ENCODE measurements around the gene ABCB9.
"Not testable (repeated sequence)": the region's sequence is repeated elsewhere in the genome, so short reads cannot be mapped to it uniquely, and the experiment has no call there.

ABCB9 gene
- 4.1 to 13.3 (median 6.7) reads per million in 3 experiments for total RNA-seq

DNA sequence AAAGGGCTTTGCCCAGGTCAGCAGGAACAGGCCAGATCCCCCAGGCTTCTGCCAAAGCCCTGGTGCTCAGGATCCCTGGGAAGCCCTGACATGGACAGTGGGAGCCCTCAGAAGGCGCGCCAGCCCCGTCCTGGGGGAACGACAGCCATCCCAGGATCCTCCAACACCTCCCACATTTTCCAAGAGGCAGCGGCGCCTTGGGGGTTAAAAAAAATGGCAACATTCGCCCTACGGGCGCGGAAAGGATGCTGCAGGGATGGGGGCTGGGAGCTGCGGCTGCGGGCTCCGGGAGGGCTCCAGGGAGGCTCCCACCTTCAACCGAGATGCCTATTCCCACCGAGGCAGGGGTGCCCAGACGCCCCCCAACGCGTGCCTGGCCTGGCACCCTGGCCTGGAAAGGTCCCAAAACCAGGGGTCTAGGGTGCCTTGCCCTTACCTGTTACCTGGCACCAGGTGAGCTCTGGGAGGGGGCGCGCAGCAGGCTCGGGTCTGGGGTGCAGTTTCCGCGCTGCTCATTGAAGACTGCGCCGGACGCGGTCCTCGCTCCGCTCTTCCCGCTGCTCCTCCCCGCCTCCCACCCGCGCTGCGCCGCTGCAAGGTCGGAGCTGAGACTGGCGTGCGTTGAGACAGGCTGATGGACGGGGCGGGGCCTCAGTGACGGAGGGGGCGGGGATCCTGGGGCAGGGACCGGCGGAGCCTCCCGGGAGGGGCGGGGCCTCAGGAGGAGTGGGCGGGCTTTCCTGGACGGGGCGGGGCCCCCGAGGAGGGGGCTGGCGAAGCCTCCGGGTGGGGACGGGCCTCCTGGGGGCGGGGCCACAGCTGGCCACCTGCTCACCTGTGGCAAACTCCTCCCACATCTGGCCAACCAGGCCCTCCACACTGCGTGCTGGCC lies at the start of gene ABCB9:
Gene ABCB9, minus strand, starts transcription at position 613 of the 892 bp plus-strand sequence. CDS start 6,228 bp downstream, outside the sequence.
- peak; percentile 85 for DNase-seq

DNA sequence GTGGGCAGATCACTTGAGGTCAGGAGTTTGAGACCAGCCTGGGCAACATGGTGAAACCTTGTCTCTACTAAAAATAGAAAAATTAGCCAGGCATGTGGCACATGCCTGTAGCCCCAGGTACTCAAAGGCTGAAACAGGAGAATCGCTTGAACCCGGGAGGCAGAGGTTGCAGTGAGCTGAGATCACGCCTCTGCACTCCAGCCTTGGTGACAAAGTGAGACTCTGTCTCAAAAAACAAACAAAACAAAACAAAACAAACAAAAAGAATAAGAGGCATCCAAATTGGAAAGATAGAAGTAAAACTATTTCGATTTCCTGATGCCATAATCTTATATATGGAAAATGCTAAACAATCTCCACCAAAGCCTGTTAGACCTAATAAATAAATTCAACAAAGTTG lies 48.2 kb upstream of the ABCB9 start:
- DNase-seq, result not testable (repeated sequence)

DNA sequence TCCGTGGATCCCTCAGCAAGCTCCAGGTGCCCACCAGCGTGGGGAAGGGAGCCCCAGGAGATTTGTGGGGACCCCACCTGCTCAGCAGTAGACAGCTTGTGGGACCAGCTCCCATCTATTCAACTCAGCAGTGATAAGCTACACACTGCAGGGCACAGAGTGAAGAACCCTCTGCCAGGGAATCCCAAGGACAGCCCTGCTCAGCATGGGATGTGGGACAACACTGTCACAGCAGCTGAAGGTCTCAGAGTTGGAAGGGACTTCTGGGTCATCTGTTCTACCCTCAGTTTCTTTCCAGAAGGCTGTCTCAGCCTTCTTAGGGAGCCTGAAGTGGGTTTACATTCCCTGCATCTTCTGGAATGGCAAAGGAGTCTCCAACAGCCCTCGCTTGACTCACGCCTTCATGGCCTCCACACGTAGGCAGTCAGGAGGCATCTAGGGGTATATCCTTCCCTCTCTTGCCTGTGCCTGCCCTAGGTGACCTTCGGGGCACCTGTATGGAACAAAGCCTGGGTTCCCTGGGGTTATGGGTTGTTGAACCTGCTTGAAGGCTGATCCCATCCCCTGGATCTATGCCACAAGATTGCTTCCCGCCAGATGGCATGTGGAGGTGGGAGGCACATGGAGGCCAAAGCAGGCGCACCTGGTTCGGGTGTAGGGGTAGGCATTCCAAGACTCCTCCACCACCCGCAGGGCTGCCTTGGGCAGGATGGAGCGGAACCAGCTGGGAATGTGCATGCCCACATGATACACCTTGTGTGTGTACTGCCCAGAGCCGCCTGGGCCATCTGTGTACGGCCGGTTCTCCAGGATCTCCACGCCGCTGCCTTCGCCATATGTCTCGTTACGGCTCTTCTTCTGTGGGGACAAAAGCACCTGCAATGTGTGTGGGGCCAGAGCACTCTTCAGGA lies 47.2 kb upstream of the ABCB9 start:
- DNase-seq, result no peak

DNA sequence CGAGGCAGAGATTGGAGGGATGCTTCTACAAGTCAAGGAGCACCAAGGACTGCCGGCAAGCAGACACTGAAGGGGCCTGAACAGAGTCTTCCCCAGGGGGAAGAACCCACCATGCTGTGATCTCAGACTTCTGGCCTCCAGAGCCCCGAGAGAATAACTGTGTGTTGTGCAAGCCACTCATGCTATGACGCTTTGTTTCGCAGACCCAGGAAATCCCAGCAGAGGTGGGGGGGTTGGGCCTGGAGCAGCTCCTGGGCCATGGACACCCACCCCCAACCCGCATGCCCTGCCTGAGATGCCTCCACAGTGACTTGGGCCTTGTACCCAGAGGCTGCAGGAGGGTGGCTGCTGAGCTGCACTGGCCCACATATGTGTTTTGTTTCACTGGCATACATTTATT lies 45.4 kb upstream of the ABCB9 start:
- no peak for DNase-seq

DNA sequence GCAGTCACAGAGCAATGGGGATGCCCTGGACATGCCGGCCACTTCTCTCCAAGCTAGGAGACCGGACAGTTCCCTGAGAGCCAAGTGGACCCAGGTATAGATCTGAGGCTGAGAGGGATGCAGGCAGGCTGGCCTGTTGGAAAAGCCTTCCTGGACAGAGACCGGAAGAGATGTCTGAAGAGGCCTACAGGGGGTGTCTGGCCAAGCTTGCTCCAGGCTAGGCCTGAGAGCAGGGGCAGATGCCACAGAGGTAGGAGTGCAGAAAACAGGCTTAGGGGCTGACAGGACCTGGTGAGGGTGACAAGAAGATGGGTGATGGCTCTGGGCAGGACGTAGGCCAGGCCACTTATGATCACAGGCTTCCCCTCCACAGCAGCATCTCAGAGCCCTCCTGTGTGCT lies 44.4 kb upstream of the ABCB9 start:
- DNase-seq, result no peak

DNA sequence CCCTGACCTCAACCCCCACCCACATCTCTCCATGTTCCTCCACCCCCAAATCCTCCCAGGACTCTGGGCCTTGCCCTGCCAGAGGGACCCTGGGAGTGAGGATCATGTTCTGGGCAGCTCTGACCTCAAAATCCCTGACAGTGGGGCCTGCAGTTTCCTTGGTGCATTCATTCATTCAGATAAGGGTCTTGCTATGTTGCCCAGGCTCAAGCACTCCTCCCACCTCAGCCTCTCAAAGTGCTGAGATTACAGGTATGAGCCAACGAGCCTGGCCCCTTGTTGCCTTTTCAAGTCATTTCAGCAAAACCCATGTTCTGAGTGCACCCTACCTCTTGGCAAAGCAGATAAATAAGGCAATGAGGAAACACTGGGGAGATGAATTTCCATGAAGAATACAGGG lies 43.8 kb upstream of the ABCB9 start:
- DNase-seq, result no peak

DNA sequence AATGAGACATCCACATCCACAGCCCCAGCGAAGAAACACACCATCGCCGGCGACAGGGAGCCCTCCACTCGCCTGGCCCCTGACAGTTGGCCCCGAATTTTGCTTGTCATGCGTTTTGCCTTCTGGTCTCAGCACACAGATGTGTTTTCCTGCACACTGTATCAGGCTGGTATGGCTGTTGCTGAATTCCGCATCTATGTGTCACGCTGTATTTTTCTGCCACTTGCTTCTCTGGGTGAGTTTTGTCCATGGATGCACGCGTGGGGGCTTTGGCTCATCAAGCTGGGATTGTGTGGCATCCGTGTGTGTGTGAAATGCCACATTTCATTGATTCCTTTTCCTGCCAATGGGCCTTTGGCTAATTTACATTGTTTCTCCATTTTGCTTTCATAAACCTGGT lies 40.7 kb upstream of the ABCB9 start:
- no peak for DNase-seq

DNA sequence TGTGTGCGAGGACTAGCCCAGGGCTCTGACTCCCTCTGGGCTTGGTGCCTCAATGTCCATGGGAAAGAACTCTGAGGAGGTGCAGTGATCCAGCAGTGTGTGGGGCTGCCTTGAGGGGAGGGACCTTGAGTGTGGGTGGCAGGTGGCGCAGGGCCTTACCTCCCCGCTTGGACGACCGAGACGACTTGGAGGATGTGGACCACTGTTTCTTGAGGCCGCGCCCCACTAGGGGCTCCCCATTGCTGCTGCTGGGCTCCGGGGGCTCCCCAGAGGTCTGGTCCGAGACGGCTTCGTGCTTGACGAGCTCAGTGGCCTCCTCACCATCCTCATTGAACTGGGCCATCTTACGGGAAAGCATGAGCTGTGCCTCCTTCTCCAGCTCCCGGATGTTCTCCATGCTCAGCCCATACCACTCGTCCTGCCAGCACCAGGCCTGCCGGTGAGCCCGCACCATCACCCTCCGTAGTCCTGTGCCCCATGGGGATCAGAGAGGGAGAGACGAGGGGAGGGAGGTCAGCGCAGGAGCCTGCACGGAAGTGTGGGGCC lies 38.9 kb upstream of the ABCB9 start:
- DNase-seq, result no peak

DNA sequence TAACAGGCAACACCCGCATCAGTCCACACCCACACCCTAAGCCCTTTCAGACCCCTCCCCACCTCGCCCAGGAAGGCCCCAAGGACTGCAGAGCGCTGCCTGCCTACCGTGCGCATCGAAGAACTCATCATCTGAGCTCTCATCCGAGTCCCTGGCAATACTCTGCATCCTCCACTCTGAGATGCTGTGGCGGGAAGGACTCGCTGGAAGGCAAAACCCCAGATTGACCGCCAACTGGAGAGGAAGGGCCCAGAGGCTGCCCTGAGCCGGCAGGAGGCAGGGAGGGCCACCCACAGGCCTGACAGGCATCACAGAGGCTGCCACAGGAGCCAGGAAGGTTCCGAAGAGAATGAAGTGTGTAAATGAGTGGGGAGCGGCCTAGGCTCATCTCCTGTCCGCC lies 38.0 kb upstream of the ABCB9 start:
- no peak for DNase-seq

DNA sequence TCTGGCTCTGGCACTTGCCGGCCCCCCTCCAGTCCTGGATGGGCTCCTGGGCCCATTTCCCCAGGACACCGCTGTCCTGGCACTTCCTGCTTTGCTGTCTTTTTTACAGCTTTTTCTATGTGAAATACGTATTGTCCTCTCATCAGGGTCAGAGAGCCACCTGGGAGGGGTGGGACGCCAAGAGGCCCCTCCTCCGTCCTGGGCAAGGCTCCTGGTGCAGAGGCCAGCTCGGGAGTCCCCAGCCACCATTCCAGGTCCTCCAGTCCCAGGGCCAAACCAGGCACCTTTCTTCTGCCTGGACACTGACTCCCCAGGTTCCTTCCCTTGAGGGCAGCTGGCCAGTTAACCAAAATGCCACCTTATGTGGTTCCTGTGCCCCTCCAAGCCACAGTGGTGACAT lies 37.0 kb upstream of the ABCB9 start:
- no peak for DNase-seq

DNA sequence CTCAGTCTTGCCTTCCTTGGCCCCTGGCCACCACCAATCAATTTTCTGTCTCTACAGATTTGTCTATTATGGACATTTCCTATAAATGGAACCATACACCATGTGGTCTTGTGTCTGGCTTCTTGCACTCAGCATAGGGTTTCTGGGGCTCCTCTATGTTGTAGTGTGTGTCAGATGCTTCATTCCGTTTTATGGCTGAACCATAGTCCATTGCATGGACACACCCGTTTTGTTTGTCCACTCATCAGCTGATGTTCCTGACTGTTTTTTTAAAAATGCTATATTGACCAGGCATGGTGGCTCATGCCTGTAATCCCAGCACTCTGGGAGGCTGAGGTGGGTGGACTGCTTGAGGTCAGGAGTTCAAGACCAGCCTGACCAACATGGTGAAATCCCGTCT lies 35.2 kb upstream of the ABCB9 start:
- DNase-seq, result no peak

DNA sequence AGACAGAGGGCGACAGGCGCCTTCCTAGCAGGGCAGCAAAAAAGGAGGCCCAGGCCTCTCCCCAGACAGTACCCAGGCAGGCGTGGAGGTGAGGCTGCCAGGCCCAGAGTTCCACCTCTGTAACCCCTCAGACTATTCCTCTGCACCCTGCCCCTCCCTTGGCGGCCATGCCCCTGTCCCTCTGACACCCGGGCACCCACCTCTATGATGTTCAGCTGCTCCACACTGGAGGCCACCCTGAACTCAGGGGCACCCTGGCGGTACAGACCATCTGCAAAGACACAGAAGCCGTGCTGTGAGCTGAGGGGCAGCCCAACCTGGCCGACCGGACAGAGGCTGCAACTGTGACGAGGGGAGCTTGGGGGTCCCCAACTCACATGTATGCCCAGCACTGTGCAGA lies 34.3 kb upstream of the ABCB9 start:
- no peak for DNase-seq

DNA sequence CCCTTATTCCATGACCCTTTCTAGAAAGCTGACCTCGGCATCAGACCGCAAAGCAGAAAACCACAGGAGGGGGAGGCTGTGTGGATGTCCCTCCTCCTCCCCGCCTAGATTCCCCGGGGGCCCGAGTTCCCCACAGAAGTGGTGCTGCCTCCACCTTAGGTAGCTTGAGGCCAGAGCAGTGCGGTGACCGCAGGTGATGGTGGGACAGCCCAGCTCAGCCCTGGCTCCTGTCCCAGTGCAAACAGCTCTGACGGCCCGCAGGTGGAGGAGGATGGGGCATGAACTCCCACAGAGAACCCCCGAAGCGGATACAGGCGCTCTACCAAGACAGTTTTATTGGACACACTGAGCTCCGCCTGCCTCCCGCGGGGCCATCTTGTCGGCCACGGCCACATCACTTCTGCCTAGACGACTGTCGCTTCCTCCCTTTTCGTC lies 33.7 kb upstream of the ABCB9 start:
- DNase-seq, result no peak

DNA sequence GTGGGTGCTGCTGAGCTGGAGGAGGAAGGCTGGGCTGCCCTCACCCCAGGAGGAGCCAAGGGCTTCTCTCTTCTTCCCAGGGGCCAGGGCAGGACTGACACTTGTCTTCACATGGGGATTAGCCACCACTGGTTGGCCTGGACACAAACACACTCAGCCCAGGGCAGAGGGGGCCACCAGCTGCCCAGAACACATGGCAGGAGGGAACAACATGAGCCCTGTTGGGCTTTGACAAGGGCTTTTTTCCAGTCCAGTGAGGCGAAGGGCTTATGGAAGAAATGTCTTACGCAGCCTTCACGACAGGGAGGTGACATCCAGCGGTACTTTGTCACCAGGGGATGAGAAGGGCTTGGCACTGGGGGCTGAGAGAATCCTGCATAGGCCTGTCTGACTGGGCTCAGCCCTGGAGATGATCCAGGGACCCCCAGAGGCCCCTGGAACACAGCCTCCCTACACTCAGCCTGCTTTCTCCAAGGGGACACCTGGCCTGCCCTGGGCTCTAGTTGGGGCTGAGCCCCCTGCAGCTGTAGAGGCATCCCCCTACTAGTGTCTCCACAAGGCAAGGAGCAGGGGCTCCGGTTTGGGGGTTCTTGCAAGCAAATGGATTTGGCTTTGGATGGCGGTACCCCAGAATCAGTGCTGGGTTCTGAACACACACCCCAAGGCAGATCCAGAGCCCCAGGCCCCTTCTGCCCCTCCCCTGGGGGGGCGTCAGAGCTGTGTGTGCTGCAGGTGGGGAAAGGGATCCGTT lies 33.1 kb upstream of the ABCB9 start:
- DNase-seq, result no peak

DNA sequence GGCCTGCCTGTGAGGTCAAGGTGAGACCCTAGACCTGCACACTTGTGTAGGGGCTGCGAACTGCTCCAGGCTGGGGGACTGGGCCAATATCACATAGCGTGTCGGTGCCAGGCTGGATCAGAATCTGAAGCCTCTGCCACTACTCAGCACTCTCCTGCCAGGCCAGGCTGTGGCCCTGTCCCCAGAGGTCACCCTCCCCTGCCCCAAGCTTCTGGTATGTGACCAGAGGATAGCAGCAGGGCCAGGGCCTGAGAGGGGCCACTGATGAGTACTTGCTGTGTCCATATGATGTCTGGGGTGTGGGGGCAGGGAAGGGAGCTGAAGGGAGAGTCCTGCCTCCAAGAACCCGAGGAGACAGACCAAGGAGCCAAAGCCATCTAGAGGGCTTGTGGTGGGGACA lies 32.1 kb upstream of the ABCB9 start:
- no peak for DNase-seq

DNA sequence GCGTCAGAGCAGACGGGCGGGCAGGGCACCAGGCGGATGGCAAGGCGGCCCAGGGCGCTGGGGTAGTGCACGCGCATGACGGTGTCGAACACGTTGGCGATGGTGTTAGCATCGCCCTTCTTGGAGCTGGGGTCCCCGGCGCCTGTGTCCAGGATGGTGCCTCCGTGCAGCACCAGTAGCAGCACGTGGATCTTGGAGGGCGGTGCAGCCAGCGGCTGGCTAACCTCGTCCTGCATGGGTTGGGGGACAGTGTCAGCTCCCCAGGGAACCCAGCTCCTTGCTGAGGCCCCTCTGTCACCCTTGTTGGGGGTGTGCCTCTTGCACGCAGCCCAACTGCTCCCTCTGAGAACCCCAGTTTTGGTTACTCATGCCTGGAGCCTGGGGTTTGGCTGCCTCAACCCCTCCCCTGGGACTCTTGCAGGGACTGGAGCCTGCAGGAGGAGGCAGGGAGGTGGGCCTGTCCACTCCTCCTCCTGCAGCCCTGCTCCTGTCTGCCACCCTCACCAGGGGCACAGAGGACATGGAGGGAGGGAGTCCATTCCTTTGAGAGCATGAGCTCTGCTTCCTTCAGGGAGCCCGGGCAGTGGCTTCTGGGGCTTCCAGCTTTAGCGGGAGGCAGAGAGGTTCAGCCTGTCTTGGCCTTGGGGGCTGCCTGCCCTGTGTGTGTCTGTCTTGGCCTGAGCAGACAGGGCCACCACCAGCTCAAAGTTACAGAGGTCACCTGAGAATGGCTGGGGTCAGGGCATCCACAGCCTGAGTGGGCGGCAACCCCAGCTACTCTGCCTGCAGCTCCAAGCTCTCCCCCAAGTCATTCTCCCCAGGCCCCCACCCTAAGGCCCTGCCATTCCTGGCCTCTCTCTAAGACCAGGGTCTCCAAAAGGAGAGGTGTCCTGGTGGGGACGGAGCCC lies 31.3 kb upstream of the ABCB9 start:
- no peak for DNase-seq

DNA sequence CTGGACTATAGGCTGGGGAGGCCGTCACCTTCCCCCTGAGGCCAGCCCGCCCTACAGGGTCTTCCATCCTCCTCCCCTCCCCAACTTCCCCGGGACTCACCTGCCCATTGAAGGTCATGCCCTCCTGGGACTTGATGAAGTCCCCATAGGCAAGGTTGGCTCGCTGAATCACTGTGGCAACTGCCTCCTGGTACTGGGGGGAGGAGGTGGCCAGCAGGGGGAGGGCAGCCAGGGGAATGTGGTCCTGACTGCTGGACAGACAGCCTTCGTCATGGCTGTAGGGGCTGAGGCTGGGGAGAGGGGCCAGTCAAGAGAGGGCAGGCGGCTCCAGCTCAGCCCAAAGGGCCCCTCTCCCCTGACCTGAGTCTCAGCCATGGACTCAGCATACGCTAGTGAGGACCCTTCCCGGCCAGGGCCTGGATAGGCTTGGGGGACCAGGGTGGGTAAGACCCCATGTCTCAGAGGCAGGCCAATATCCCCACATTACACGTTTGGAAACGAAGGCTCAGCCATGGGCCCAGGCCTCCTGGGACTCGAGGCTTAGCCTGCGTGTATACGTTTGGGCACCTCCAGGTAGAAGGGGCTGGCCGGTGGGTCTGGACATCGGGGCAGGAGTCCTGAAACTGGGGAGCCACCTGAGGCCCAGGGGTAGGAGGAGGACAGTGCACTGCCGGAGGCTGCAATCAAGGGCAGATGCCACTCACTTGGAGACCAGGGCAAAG lies 30.5 kb upstream of the ABCB9 start:
- DNase-seq, result no peak

DNA sequence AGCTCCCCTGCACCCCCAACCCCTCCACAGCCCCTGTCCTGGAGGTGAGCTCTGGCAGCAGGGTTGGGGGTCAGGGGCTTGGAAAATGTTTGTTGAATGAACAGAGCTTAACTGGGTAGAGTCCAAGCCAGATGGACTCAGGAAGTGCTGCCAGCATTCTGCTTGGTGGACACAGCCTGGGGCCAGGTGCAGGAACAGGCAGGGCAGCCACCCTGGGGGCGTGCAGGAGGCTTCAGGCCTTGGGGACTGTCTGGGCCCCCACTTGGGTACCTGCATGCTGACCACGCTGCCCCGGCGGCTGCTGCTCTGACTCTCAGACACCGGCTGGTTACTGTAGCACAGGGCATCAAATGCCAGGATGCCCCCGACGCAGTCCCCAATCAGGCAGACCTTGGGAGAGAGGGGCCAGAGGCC lies 29.9 kb upstream of the ABCB9 start:
- no peak for DNase-seq

DNA sequence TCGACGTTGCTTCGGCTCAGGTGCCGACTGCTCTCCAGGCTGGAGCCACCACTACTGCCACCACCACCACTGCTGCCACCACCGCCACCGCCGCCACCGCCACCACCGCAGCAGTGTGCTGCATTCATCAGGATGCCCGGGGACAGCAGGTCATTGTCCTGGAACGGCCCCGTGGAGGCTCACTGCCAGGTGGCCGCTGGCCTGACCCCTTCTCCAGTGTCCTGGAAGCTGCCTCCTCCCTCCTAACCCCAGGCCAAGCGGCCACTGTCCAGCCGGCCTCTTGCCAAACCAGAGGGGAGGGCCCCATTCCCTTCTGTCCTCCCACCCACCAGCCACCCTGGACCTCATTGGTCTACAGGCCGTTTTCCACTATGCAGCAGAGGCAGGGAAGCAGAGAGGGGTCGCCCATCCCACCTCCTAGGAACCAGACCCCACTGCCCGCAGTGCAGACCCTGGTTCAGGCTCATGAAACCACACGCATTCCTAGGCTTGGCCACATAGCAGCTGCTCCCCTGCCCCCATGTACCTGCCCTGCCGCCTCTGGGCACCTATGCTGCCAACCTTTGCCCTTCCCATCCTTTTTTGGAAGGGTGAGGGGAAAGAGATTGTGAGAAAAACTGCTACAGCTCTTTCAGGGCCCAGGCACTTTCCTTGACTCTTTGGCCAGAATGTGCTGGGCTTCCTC lies 29.4 kb upstream of the ABCB9 start:
- DNase-seq, result no peak

All from central memory CD4-positive, alpha-beta T cell (primary cell).